HepG2 (cell line): ENCODE results near the gene ZFYVE28. TPM values are rescaled to one million over a fixed set of nuclear protein-coding genes. Genes with fewer than 3 reads are reported as not detected.
A peak's percentile ranks its signal among the peaks of the same experiment; 100 is the strongest.

Experiments
- ATAC-seq: fragments of 200-7000 bp; cut with Tn5 transposase; 3 replicates; pipeline ENCODE4 v1.9.1; 2020; ENCODE audit warnings: mild to moderate bottlenecking, moderate library complexity
- BruUV-seq: library from RNA; stranded (reverse); fragments of 400-500 nt; replicated peaks from 2 replicates; lab custom pipeline; 2021; lab: Mats Ljungman, UMichigan
- CTCF ChIA-PET: fragments of 300-600 bp; formaldehyde crosslinking; extraction: SDS; loops from one replicate; lab custom pipeline; 2021; ENCODE audit warnings: low total read pairs, inconsistent platforms, low intra/inter-chr PET ratio; lab: Yijun Ruan, JAX
- POLR2A ChIA-PET: fragments of 350-600 bp; sonication (Branson Sonifier 250); formaldehyde crosslinking; loops from one replicate; lab custom pipeline; 2020; ENCODE audit warnings: antibody characterized with exemption, inconsistent platforms; lab: Yijun Ruan, JAX
- DNase-seq: peaks from one replicate; pipeline ENCODE4 v3.0.0-alpha.2; 2015; ENCODE audit warnings: low spot score
- FAIRE-seq: peaks from 3 replicates; lab custom pipeline; 2011; peaks lifted over from hg19 to GRCh38; lab: Jason Lieb, UNC
- H2AFZ ChIP-seq: one replicate; pipeline ENCODE4 v1.6.1; 2011; ENCODE audit warnings: low read length, inconsistent platforms
- H3K27ac ChIP-seq: fragments of 300-600 bp; 3 replicates; pipeline ENCODE4 v1.8.0; 2011; ENCODE audit warnings: mixed run types, mild to moderate bottlenecking, mixed read lengths, low read length, inconsistent platforms; ENCODE audit not compliant: insufficient read depth; ENCODE audit errors: extremely low read length
- H3K27me3 ChIP-seq, 2 experiments: fragments of 200-600 bp in 1 of 2; 2 replicates in 1 of 2; 3 replicates in 1 of 2; pipeline versions ENCODE4 v1.6.0 to v1.8.0; 2011; ENCODE audit warnings: low read length in 2 of 2, mild to moderate bottlenecking in 2 of 2, moderate library complexity in 2 of 2, inconsistent platforms in 1 of 2; ENCODE audit not compliant: insufficient read depth in 2 of 2, control insufficient read depth in 1 of 2
- H3K36me3 ChIP-seq, 2 experiments: fragments of 200-600 bp in 1 of 2; replicated peaks in 1 of 2; 2 replicates in 1 of 2; 3 replicates in 1 of 2; pipeline versions ENCODE4 v1.5.1 to v1.8.0; 2011; ENCODE audit warnings: low read length in 2 of 2, inconsistent platforms in 1 of 2; ENCODE audit not compliant: insufficient read depth in 2 of 2, control insufficient read depth in 1 of 2
- H3K4me1 ChIP-seq: 2 replicates; pipeline ENCODE4 v1.5.1; 2012; ENCODE audit warnings: low read length, inconsistent platforms; ENCODE audit not compliant: insufficient read depth
- H3K4me2 ChIP-seq: 2 replicates; pipeline ENCODE4 v1.6.0; 2011; ENCODE audit warnings: low read depth, low read length, inconsistent platforms
- H3K4me3 ChIP-seq, 3 experiments: fragments of 200-600 bp in 1 of 3; sonication (generic), shearing (Covaris generic) in 1 of 3; replicated peaks in 1 of 3; 2 replicates each; pipeline ENCODE4 v1.5.1; 2011 to 2016; ENCODE audit warnings: low read length in 3 of 3, inconsistent platforms in 2 of 3, low read depth in 2 of 3, mild to moderate bottlenecking in 2 of 3, control low read depth in 1 of 3, mixed read lengths in 1 of 3; ENCODE audit not compliant: insufficient read depth in 1 of 3
- H3K79me2 ChIP-seq: one replicate; pipeline ENCODE4 v1.6.1; 2011; ENCODE audit warnings: low read length, inconsistent platforms; ENCODE audit not compliant: insufficient read depth
- H3K9ac ChIP-seq: 2 replicates; pipeline ENCODE4 v1.6.0; 2011; ENCODE audit warnings: mild to moderate bottlenecking, low read depth, low read length, inconsistent platforms; ENCODE audit not compliant: insufficient read depth
- H3K9me3 ChIP-seq: 2 replicates; pipeline ENCODE4 v1.5.1; 2012; ENCODE audit warnings: mild to moderate bottlenecking, low read length
- H4K20me1 ChIP-seq: 2 replicates; pipeline ENCODE4 v1.6.0; 2011; ENCODE audit warnings: inconsistent platforms, mild to moderate bottlenecking, low read length, moderate library complexity; ENCODE audit not compliant: insufficient read depth
- ATF7-NPFF ChIP-seq: sonication (generic); formaldehyde crosslinking; IDR thresholded peaks from 2 replicates; pipeline ENCODE4 v1.8.1; 2023; ENCODE audit warnings: mild to moderate bottlenecking, low read depth, missing genetic modification reagents, moderate library complexity
- KLF15 ChIP-seq: sonication (generic); formaldehyde crosslinking; IDR thresholded peaks from 2 replicates; pipeline ENCODE4 v1.8.1; 2023; ENCODE audit warnings: borderline replicate concordance, mild to moderate bottlenecking, inconsistent platforms, missing genetic modification reagents, mixed read lengths
- ZFX ChIP-seq: sonication (generic); formaldehyde crosslinking; IDR thresholded peaks from 2 replicates; pipeline ENCODE4 v1.4.0; 2020; ENCODE audit warnings: mild to moderate bottlenecking, low read depth, missing genetic modification reagents, moderate library complexity
- ZNF230 ChIP-seq: sonication (generic); formaldehyde crosslinking; IDR thresholded peaks from 2 replicates; pipeline ENCODE4 v1.4.0; 2020; ENCODE audit warnings: mild to moderate bottlenecking, missing genetic modification reagents
- ZNF709 ChIP-seq: sonication (generic); formaldehyde crosslinking; IDR thresholded peaks from 2 replicates; pipeline ENCODE4 v1.5.0; 2020; ENCODE audit warnings: mild to moderate bottlenecking, missing genetic modification reagents
- ZNF790 ChIP-seq: sonication (generic); formaldehyde crosslinking; IDR thresholded peaks from 2 replicates; pipeline ENCODE4 v1.8.0; 2022; ENCODE audit warnings: missing genetic modification reagents, mild to moderate bottlenecking, borderline replicate concordance
- ZNF891 ChIP-seq: sonication (generic); formaldehyde crosslinking; IDR thresholded peaks from 2 replicates; pipeline ENCODE4 v1.5.0; 2020; ENCODE audit warnings: mild to moderate bottlenecking, missing genetic modification reagents
- WGBS: methylation state at CpG from one replicate; pipeline ENCODE4 v1.1.6; 2017; ENCODE audit warnings: low lambda C conversion rate; 5-methylcytosine and 5-hydroxymethylcytosine counted together
- in situ Hi-C: cut with HindIII; loops from 2 replicates; pipeline ENCODE4 v1.10.0; 2017; ENCODE audit warnings: low pct_unique_long_range_greater_than_20kb; ENCODE audit not compliant: extremely low pct_ligation_motif_present
- intact Hi-C: fragments of 100-400 bp; cut with micrococcal nuclease; formaldehyde crosslinking; loops from one replicate; pipeline ENCODE4 v1.10.0; 2022; ENCODE audit not compliant: unreplicated experiment
- polyA plus RNA-seq, 8 experiments: library from polyadenylated mRNA; depleted of rRNA in 3 of 8; stranded (reverse) in 7 of 8; unstranded in 1 of 8; fragments of >200 nt; fragmentation: Illumina TruSeq in 4 of 8; extraction: Trizol in 4 of 8; gene quantifications; 2 replicates each; pipeline versions ENCODE4 v1.2.1 to v1.2.3, GENCODE V29; 2011 to 2016; ENCODE audit warnings: low read depth in 4 of 8, missing spikeins in 1 of 8, mixed read lengths in 1 of 8; ENCODE audit not compliant: insufficient read depth in 1 of 8
- total RNA-seq, 5 experiments: library from RNA; depleted of rRNA; stranded (reverse); fragments of >200 nt; fragmentation: Illumina TruSeq; extraction: Trizol; gene quantifications; 2 replicates each; pipeline ENCODE4 v1.2.3, GENCODE V29; 2016; ENCODE audit warnings: low read depth in 1 of 5
- TF ChIP-seq, protein P1 (sequence below): sonication (generic); formaldehyde crosslinking; IDR thresholded peaks from 2 replicates; pipeline ENCODE4 v1.5.1; 2020; ENCODE audit warnings: mild to moderate bottlenecking, missing genetic modification reagents, moderate library complexity
- TF ChIP-seq, protein P2 (sequence below): sonication (generic); formaldehyde crosslinking; IDR thresholded peaks from 2 replicates; pipeline ENCODE4 v1.8.1; 2023; ENCODE audit warnings: mild to moderate bottlenecking, missing genetic modification reagents

The ZFYVE28 gene
- total and polyA plus RNA-seq, 2 of the 13 experiments (the other 11 are each of a cell fraction or from before 2014, with no cell fraction given): 0.12 to 0.22 TPM

DNA sequence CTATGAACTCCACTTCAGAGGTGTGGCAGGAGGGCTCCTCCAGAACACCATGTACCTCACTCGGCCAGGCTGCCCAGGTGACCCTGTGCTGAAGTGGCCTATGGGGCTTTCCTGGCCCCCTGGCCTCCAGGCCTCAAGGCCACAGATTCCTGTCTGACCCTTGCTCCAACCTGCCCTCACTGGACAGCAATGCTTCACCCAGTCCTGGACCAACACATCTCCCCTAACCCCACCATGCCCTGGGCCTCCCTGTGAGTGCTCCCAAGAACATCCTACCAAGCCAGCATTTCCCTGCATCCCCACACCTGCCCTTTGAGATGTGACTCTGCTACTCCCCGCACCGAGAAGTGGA lies 10.5 kb downstream of the ZFYVE28 start:
- Histone ChIP-seq H4K20me1 (no peaks in the 10 kb centered on the region; the same call in 1 of the 2 replicates), H3K79me2 (no peaks in the 10 kb centered on the region), H2AFZ (no peak overlapping the region), H3K9ac (no peak overlapping the region), H3K4me1 (peaks cover 22% of the 10 kb centered on the region), H3K36me3 (no peaks in the 10 kb centered on the region), H3K4me2 (no peak overlapping the region), H3K9me3 (no peaks in the 10 kb centered on the region), H3K27ac (no peak overlapping the region), H3K27me3 (peaks cover 4 to 41% of the 10 kb centered on the region in 2 experiments), H3K4me3 (no peak overlapping the region)
- WGBS: 17% methylated on average over 1 of the region's 3 CpGs
- no peak for FAIRE-seq
- in situ Hi-C loops: no loop called here
- DNase-seq: no peak
- POLR2A ChIA-PET: no interaction called here
- ATAC-seq: no peak; the same call in 2 of the 3 replicates
- intact Hi-C loops: no loop called here
- CTCF ChIA-PET: no interaction called here
- TF ChIP-seq, protein P1, sequence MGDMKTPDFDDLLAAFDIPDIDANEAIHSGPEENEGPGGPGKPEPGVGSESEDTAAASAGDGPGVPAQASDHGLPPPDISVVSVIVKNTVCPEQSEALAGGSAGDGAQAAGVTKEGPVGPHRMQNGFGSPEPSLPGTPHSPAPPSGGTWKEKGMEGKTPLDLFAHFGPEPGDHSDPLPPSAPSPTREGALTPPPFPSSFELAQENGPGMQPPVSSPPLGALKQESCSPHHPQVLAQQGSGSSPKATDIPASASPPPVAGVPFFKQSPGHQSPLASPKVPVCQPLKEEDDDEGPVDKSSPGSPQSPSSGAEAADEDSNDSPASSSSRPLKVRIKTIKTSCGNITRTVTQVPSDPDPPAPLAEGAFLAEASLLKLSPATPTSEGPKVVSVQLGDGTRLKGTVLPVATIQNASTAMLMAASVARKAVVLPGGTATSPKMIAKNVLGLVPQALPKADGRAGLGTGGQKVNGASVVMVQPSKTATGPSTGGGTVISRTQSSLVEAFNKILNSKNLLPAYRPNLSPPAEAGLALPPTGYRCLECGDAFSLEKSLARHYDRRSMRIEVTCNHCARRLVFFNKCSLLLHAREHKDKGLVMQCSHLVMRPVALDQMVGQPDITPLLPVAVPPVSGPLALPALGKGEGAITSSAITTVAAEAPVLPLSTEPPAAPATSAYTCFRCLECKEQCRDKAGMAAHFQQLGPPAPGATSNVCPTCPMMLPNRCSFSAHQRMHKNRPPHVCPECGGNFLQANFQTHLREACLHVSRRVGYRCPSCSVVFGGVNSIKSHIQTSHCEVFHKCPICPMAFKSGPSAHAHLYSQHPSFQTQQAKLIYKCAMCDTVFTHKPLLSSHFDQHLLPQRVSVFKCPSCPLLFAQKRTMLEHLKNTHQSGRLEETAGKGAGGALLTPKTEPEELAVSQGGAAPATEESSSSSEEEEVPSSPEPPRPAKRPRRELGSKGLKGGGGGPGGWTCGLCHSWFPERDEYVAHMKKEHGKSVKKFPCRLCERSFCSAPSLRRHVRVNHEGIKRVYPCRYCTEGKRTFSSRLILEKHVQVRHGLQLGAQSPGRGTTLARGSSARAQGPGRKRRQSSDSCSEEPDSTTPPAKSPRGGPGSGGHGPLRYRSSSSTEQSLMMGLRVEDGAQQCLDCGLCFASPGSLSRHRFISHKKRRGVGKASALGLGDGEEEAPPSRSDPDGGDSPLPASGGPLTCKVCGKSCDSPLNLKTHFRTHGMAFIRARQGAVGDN: 0 out of 2 replicates have a peak, but pooled peaks have one; percentile 21
- no peak for TF ChIP-seq ZNF230 (CRISPR knock-in tag)
- no peak for TF ChIP-seq KLF15 (CRISPR knock-in tag)
- no TSS peak for BruUV-seq

DNA sequence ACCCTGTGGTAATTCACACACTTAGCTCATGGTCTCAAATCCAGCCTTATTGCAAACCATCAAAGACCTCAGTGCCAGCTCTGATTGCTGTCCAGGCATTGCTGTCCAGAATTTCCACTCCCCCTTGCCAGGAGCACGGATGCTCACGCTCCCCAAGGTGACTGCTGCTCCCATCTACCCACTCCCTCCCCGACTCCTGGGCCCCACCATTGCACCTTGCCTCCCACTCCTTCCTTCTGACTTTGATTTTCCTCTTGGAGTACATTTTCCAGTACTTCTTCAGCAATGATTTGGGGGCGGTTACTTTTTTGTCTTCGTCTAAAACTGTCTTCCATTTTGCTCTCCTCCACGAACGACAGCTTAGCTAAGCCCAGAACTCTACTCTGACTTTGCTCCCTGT lies 11.5 kb downstream of the ZFYVE28 start:
- CTCF ChIA-PET: no interaction called here
- Histone ChIP-seq H3K36me3 (no peaks in the 10 kb centered on the region), H3K9me3 (no peaks in the 10 kb centered on the region), H3K9ac (no peak overlapping the region), H3K27me3 (peaks cover 7 to 42% of the 10 kb centered on the region in 2 experiments), H3K4me2 (no peak overlapping the region), H3K27ac (no peak overlapping the region), H3K79me2 (no peaks in the 10 kb centered on the region), H3K4me1 (peaks cover 23% of the 10 kb centered on the region), H3K4me3 (no peak overlapping the region), H4K20me1 (no peaks in the 10 kb centered on the region; the same call in 1 of the 2 replicates), H2AFZ (no peak overlapping the region)
- FAIRE-seq (no peak), ATAC-seq (no peak), DNase-seq (no peak)
- in situ Hi-C loops (no loop called here), intact Hi-C loops (no loop called here)
- no TSS peak for BruUV-seq
- TF ChIP-seq ZNF709 (no peak), ZNF790 (CRISPR knock-in tag) (no peak), ZNF891 (CRISPR knock-in tag) (no peak), ZFX (no peak), ATF7-NPFF (no peak)
- TF ChIP-seq, protein P2, sequence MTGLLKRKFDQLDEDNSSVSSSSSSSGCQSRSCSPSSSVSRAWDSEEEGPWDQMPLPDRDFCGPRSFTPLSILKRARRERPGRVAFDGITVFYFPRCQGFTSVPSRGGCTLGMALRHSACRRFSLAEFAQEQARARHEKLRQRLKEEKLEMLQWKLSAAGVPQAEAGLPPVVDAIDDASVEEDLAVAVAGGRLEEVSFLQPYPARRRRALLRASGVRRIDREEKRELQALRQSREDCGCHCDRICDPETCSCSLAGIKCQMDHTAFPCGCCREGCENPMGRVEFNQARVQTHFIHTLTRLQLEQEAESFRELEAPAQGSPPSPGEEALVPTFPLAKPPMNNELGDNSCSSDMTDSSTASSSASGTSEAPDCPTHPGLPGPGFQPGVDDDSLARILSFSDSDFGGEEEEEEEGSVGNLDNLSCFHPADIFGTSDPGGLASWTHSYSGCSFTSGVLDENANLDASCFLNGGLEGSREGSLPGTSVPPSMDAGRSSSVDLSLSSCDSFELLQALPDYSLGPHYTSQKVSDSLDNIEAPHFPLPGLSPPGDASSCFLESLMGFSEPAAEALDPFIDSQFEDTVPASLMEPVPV: no peak
- WGBS: 29% methylated on average over 7 of the region's 7 CpGs
- POLR2A ChIA-PET: no interaction called here
